GM12801 (cell line): ENCODE results near the gene IDI2.

Source experiments
- TF ChIP-seq, protein P1 (sequence below): IDR thresholded peaks from one replicate; pipeline ENCODE4 v1.5.1; 2011; ENCODE audit warnings: control low read depth; ENCODE audit not compliant: insufficient read length; ENCODE audit errors: extremely low read depth

IDI2 gene

DNA sequence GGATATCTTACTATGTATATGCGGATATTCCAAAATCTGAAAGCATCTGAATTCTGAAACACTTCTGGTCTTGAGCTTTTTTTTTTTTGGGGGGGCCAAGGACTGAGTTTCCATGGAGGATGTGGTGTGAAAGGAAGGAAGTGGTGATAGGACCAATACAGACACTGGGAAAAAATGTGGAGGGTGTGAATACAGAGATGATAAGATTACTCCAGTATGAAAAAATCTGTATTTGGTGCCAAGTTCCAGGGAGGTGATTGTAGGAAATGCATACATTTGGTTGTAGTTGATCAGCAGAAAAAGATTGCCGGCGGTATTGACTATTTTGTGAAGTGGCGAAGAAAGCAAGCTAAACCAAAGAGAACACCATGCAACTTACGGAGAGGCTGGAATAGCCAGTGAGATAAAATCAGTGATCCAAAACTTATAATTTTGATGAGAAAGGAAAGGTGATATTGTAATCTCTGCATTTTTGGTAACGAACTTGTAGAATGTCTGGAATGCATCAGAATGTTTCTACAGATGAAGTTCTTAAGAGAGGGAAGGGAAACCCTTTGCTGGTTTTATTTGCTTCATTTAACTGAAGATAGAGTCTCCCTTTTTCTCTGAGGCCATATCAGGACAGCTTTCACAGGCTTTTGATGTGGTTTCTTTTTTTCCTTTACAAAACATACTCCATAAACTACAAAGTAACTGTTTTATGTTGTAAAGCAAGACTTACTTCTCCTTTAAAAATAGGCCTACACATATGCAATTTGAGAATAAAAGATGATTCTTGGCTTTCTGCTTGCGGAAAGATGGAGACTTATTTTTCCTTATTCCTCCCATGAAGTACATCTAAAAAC is 36.5 kb upstream of the IDI2 start:
- TF ChIP-seq, protein P1, sequence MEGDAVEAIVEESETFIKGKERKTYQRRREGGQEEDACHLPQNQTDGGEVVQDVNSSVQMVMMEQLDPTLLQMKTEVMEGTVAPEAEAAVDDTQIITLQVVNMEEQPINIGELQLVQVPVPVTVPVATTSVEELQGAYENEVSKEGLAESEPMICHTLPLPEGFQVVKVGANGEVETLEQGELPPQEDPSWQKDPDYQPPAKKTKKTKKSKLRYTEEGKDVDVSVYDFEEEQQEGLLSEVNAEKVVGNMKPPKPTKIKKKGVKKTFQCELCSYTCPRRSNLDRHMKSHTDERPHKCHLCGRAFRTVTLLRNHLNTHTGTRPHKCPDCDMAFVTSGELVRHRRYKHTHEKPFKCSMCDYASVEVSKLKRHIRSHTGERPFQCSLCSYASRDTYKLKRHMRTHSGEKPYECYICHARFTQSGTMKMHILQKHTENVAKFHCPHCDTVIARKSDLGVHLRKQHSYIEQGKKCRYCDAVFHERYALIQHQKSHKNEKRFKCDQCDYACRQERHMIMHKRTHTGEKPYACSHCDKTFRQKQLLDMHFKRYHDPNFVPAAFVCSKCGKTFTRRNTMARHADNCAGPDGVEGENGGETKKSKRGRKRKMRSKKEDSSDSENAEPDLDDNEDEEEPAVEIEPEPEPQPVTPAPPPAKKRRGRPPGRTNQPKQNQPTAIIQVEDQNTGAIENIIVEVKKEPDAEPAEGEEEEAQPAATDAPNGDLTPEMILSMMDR: no peak

DNA sequence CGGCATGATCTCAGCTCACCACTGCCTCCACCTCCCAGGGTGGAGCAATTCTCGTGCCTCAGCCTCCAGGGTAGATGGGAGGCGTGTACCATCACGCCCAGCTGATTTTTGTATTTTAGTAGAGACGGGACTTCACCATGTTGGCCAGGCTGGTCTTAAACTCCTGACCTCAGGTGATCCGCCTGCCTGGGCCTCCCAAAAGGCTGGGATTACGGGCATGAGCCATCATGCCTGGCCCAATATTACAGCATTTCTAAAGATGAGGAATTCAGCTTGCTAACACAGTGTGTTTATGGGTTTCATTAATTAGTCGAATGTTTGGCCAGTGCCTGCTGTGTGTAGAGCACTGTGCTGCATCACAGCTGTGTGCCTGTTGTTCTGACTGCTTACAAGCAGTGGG is 34.2 kb upstream of the IDI2 start:
- TF ChIP-seq, protein P1: no peak

DNA sequence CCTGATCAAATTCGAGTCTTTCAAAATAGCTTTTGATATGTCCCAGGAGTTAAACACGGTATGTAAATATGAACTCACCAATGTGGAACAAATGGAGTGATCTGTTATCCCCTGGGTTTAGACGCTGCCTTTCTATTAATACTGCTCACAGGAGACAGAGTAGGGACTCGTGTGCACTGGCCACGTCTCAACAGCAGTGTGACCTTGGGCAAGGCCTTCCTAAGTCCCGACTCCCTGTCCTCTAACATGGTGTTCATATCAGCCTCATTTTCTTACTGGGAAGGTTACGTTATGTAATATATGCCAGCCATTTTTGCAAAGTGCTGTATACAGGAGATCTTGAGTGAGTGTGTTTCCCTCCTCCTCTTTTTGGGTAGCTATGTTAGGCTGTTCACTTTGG is 32.4 kb upstream of the IDI2 start:
- TF ChIP-seq, protein P1: no peak

DNA sequence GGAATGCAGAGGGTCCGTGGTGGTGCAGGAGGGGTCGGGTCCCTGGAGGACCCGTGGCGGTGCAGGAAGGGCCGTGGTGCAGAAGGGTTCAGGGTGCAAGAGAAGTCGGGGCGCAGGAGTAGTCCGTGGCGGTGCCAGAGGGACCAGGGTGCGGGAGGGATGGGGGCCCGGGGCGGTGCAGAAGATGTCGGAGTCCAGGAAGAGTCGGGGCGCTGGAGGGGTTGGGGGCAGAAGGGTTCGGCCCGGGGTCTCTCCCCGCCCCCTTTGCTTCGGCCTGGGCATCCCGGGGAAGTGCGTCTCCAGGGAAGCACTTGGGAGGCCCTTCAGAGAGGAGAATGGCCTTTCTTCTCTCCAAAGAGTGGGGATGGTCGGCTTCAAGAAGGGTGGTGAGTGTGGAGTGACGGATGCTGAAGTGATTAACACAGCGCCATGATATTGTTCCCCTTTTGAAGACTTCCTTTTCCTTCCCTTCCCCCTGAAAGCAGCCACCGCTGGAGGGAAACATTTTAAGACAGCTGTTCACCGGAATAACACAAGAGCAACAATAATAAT is 31.5 kb upstream of the IDI2 start:
- TF ChIP-seq, protein P1: no peak

DNA sequence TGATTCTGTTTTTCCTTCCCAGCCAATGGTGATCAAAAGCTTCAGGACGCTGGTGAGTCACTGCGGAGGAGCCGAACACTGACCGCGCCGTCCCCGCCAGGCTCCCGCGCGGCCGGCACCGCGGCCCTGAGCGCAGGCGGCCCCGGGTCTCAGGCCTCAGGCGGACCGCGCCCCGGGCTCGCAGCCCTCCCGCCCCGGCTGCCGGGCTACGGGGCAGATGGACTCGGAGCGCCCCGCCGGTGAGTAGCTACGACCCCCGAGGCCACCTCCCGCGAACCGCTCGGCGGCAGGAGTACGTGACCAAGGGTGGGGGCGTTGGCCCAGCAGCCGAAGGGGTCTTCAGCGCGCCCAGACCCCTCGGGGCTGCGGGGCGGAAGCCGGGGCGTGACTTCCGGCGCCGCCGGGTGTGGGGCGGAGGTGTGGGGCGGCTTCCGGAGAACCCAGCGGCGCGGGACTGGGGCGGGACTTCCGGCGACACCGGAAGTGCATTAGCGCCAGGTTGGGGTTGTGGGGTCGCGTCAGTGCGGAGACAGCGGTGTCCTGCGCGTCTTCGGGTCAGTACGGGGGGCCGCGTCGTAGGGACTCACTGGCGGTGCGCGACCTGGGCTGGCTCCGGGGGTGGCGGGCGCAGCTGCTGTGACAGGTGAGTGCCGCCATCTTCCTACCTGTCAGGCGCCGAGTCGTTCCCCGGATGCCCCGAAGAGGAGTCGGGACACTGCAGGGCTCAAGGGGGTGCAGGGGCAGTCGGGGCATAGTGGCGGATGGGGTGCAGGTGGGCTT is 30.9 kb upstream of the IDI2 start, which contains the start of gene WDR37:
TSS of gene WDR37 (plus strand) at position 60 of the 780 bp plus-strand sequence. CDS start 15,771 bp downstream, outside the sequence.
- TF ChIP-seq, protein P1: no peak

DNA sequence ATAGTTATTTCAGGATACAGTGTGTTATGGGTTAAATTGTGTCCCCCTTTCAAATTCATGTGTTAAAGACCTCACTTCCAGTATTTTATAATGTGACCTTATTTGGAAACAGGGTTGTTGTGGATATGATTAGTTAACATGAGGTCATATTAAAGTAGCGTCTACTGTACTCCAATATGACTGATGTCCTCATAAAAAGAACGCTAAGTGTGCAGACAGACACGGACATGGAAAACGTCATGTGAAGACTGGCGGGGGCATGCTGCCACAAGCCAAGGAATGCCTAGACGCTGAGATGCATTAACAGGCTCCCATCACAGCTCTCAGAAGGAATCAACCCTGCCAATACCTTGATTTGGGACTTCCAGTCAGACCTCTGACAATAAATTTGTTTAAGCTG is 29.0 kb upstream of the IDI2 start:
- TF ChIP-seq, protein P1: no peak

DNA sequence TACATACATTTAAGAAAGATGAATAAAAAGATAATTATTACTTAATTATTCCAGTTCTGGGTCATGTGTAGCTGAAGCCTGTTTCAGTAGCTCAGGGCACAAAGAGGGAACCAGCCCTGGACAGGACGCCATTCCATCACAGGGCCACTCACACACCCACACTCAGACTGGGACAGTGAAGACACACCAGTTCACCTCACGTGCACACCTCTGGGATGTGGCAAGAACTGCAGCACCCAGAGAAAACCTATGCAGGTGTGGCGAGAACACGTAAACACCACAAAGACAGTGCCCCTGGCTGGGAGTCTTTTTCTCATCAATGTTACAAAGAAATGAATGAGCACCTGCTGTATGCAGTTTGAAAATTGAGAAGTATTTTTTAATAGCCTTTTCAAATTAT is 24.9 kb upstream of the IDI2 start:
- TF ChIP-seq, protein P1: no peak
